Esophagus mucosa (tissue), 1 donor: ENCODE data around the gene MAN2B2. TPM values are rescaled to one million over a fixed set of nuclear protein-coding genes. Genes with fewer than 3 reads are reported as not detected.

ENCODE experiments used
- total RNA-seq: library from RNA; stranded (reverse); gene quantifications from one replicate; pipeline ENCODE4 v1.2.4, GENCODE V29; 2023
- donor health status: DM: yes; HTN: yes; CAD: no.

Gene MAN2B2
- total RNA-seq, 1 donor from 2014 or later: 11.0 TPM

Other genes with a start within 250 kb of the MAN2B2 start
- 65.7 TPM for gene PPP2R2C, start 102.6 kb upstream of the MAN2B2 start, total RNA-seq
- gene MRFAP1, start 65.5 kb downstream of the MAN2B2 start, total RNA-seq: 157 TPM
- gene S100P, start 118.7 kb downstream of the MAN2B2 start, total RNA-seq: 1,144 TPM
- gene MRFAP1L1, start 134.7 kb downstream of the MAN2B2 start, total RNA-seq: 28.1 TPM
- gene BLOC1S4, start 141.0 kb downstream of the MAN2B2 start, total RNA-seq: 9.8 TPM
- 20.9 TPM for gene KIAA0232, start 207.5 kb downstream of the MAN2B2 start, total RNA-seq